Immature natural killer cell (primary cell): Measurements from ENCODE around the gene SND1. TPM values are rescaled to one million over a fixed set of nuclear protein-coding genes. Genes with fewer than 3 reads are reported as not detected.

Experiments
- DNase-seq, 3 donors: peaks; one replicate each; pipeline ENCODE4 v3.0.0; 2022; ENCODE audit warnings: mixed read lengths in 1 of 3
- H3K27ac Mint-ChIP-seq, 6 donors: one replicate each; pipeline ENCODE4 v1.8.0; 2020; ENCODE audit warnings: mixed read lengths in 6 of 6, mild to moderate bottlenecking in 5 of 6, inconsistent platforms in 4 of 6, moderate library complexity in 3 of 6
- H3K27me3 Mint-ChIP-seq, 3 donors: one replicate each; pipeline ENCODE4 v1.8.0; 2020 to 2021; ENCODE audit warnings: low read depth in 3 of 3, mild to moderate bottlenecking in 3 of 3, mixed read lengths in 3 of 3, moderate library complexity in 3 of 3, inconsistent platforms in 1 of 3
- H3K36me3 Mint-ChIP-seq, 3 donors: one replicate each; pipeline ENCODE4 v1.8.0; 2020; ENCODE audit warnings: mixed read lengths in 3 of 3, inconsistent platforms in 2 of 3, mild to moderate bottlenecking in 2 of 3
- H3K4me1 Mint-ChIP-seq, 2 donors: one replicate each; pipeline ENCODE4 v1.8.0; 2020; ENCODE audit warnings: inconsistent platforms in 2 of 2, mild to moderate bottlenecking in 2 of 2, mixed read lengths in 2 of 2, moderate library complexity in 1 of 2
- H3K4me3 Mint-ChIP-seq, 5 donors: one replicate each; pipeline ENCODE4 v1.8.0; 2020; ENCODE audit warnings: mild to moderate bottlenecking in 5 of 5, mixed read lengths in 5 of 5, inconsistent platforms in 3 of 5, moderate library complexity in 3 of 5
- H3K9me3 Mint-ChIP-seq, 6 donors: one replicate each; pipeline ENCODE4 v1.8.0; 2020; ENCODE audit warnings: mild to moderate bottlenecking in 6 of 6, mixed read lengths in 6 of 6, inconsistent platforms in 4 of 6, moderate library complexity in 3 of 6
- polyA plus RNA-seq, 3 donors: library from polyadenylated mRNA; unstranded; fragments of 300-500 nt; fragmentation: Illumina TruSeq; gene quantifications; one replicate each; pipeline ENCODE4 v1.2.3, GENCODE V29; 2021

SND1 gene
- polyA plus RNA-seq, 3 donors from 2014 or later, result 87.8 to 130 (median 116) TPM

DNA sequence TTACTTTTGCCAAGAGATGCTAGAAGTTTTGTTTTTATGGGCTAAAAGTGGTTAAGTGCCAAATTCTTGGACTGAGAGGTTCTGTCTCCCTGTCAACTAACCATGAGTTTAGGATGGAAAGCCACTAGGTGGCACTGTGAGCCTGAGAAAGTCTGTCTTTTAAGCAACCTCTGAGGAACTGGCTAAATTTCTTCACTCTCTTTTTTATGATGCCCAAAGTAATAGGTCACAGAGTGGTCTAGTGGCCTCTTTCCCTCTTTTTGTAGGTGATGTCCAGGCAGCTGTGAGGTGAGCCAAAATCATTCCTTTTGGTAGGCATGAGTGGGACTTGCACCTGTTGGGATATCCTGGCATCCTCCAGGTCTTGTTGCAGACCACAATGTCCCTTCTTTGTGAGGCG is 56.8 kb downstream of the SND1 start:
- peak; percentile 66 to 75 (median 68) for DNase-seq
- Mint-ChIP-seq H3K27me3 (peaks cover 0 to 2% (median 0%) of the 10 kb centered on the region in 3 donors), H3K4me1 (peaks cover 6 to 12% of the 10 kb centered on the region in 2 donors), H3K36me3 (peaks cover 33 to 66% (median 36%) of the 10 kb centered on the region in 3 donors), H3K4me3 (no peak overlapping the region), H3K27ac (no peak overlapping the region), H3K9me3 (peaks cover 0 to 12% (median 2%) of the 10 kb centered on the region in 6 donors)

DNA sequence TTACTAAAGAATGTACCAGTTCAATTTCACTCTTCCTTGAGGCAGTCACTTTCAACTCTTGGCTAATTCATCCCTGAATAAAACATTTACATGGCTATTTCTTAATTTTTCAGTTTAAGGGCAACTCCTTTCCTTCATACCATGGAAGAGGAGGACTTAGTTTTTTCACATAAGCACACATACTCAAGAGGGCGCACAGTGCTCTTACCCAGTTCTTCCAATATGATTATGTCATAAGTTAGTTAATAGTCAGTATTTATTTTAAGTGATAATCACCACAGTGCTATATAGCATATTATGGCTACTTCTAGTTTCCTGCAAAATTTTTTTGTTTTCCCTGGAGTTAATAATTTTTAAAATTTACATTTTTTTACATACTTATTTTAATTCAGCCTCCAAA is 58.6 kb downstream of the SND1 start:
- Mint-ChIP-seq H3K4me1 (peaks cover 18 to 28% of the 10 kb centered on the region in 2 donors), H3K9me3 (peaks cover 0 to 12% (median 2%) of the 10 kb centered on the region in 6 donors), H3K36me3 (peaks cover 36 to 62% (median 44%) of the 10 kb centered on the region in 3 donors), H3K4me3 (no peak overlapping the region), H3K27me3 (no peaks in the 10 kb centered on the region), H3K27ac (peak overlapping the region in 1 of 6 donors; percentile 23)
- no peak for DNase-seq

DNA sequence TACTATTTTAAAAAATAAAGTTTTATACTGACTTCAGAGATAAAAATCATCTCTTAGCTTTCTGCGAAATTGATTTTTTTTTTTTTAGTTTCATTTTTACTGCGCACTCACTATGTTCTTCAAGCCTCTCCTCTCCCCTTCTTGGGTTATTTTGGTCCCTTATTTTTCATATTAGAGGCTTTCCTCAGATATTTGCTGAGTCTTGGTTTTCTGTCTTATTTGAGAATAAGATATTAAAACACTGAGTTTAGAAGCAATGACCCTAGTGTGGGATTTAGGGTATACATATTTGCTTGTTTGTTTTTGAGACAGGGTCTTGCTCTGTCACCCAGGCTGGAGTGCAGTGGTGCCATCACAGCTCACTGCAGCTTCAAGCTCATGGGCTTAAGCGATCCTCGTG is 59.9 kb downstream of the SND1 start:
- Mint-ChIP-seq H3K27me3 (no peaks in the 10 kb centered on the region), H3K4me1 (peaks cover 22 to 31% of the 10 kb centered on the region in 2 donors), H3K4me3 (no peak overlapping the region), H3K9me3 (peaks cover 0 to 12% (median 2%) of the 10 kb centered on the region in 6 donors), H3K27ac (no peak overlapping the region), H3K36me3 (peaks cover 38 to 59% (median 54%) of the 10 kb centered on the region in 3 donors)
- no peak for DNase-seq

DNA sequence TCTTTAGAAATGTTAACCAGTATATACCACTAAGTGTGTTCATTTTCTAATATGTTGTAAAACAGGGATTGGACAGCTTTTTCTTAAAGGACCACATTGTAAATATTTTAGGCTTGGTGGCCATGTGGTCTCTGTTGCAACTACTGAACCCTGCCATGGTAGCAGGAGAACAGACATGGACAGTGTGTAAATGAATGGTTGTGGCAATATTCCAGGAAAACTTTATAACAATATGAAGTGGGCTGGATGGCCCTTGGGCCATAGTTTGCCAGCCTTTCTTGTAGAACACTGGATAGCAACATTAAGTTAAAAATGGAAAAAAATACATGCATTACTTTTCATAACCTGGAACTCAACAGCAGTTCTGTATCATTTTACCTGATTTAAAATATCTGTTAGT is 61.0 kb downstream of the SND1 start:
- H3K4me3 Mint-ChIP-seq, result no peak overlapping the region
- DNase-seq, result no peak
- peak overlapping the region in 2 of 6 donors; percentile 3 to 23 for H3K27ac Mint-ChIP-seq
- H3K9me3 Mint-ChIP-seq, result peaks cover 0 to 12% (median 2%) of the 10 kb centered on the region in 6 donors
- no peaks in the 10 kb centered on the region for H3K27me3 Mint-ChIP-seq
- peaks cover 38 to 58% (median 56%) of the 10 kb centered on the region in 3 donors for H3K36me3 Mint-ChIP-seq
- peaks cover 22 to 31% of the 10 kb centered on the region in 2 donors for H3K4me1 Mint-ChIP-seq

DNA sequence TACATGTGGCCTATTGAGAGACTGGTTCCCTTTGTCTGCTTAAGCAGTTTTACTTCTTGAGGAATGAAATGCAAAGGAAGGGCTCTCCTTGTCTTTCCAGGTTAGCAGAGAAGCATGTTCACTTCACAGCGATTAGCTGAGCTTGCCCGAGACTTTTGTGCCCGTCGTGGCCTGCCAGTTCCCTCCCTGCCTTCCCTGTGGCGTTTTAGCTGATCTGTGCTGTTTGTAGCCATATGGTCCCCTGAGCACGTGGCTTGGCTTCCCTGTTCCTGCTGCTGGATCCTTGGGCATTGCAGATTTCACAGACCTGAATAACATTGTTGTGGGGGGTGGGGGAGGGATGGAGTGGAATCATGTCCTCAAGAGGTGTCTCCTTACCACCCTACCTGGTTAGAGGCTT is 61.8 kb downstream of the SND1 start:
- peak overlapping the region in 1 of 6 donors; percentile 40 for H3K27ac Mint-ChIP-seq
- H3K4me3 Mint-ChIP-seq, result no peak overlapping the region
- no peaks in the 10 kb centered on the region for H3K27me3 Mint-ChIP-seq
- H3K9me3 Mint-ChIP-seq, result peaks cover 0 to 12% (median 2%) of the 10 kb centered on the region in 6 donors
- no peak for DNase-seq
- peaks cover 35 to 58% (median 56%) of the 10 kb centered on the region in 3 donors for H3K36me3 Mint-ChIP-seq
- H3K4me1 Mint-ChIP-seq, result peaks cover 20 to 33% of the 10 kb centered on the region in 2 donors

DNA sequence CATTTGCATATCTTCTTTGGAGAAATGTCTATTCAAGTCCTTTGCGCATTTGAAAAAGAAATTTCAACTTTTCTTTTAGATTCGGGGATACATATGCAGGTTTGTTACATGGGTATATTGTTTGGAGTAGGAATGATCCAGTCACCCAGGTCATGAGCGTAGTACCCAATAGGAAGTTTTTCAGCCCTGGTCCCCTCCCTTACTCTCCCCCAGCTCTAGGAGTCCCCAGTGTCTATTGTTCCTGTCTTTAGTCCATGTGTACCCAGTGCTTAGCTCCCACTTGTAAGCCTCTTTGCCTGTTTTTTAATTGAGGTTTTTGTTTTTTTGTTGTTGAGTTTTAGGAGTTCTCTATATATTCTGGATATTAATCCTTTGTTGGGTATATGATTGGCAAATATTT is 63.3 kb downstream of the SND1 start:
- H3K36me3 Mint-ChIP-seq, result peaks cover 29 to 56% (median 44%) of the 10 kb centered on the region in 3 donors
- peaks cover 16 to 32% of the 10 kb centered on the region in 2 donors for H3K4me1 Mint-ChIP-seq
- no peak for DNase-seq
- H3K9me3 Mint-ChIP-seq, result peaks cover 0 to 12% (median 2%) of the 10 kb centered on the region in 6 donors
- H3K27me3 Mint-ChIP-seq, result no peaks in the 10 kb centered on the region
- H3K4me3 Mint-ChIP-seq, result peak overlapping the region in 2 of 5 donors; percentile 9 to 38
- no peak overlapping the region for H3K27ac Mint-ChIP-seq

DNA sequence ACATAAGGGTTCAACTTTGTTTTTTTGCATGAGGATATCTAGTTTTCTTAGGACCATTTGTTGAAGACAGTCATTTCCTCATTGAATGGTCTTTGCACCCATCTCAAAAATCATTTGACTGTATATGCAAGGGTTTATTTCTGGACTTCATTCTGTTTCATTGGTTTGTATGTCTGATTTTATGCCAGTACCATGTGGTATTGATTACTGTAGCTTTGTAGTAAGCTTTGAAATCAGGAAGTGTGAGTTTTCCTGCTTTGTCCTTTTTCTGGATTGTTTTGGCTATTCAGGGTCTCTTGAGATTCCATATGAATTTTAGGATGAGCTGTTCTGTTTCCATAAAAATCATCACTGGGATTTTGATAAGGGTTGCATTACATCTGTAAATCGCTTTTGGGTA is 63.9 kb downstream of the SND1 start:
- H3K36me3 Mint-ChIP-seq, result peaks cover 24 to 58% (median 43%) of the 10 kb centered on the region in 3 donors
- H3K9me3 Mint-ChIP-seq, result peaks cover 0 to 12% (median 2%) of the 10 kb centered on the region in 6 donors
- peak overlapping the region in 1 of 5 donors; percentile 38 for H3K4me3 Mint-ChIP-seq
- peaks cover 16 to 27% of the 10 kb centered on the region in 2 donors for H3K4me1 Mint-ChIP-seq
- peak overlapping the region in 2 of 6 donors; percentile 30 to 66 for H3K27ac Mint-ChIP-seq
- H3K27me3 Mint-ChIP-seq, result no peaks in the 10 kb centered on the region
- no peak for DNase-seq

DNA sequence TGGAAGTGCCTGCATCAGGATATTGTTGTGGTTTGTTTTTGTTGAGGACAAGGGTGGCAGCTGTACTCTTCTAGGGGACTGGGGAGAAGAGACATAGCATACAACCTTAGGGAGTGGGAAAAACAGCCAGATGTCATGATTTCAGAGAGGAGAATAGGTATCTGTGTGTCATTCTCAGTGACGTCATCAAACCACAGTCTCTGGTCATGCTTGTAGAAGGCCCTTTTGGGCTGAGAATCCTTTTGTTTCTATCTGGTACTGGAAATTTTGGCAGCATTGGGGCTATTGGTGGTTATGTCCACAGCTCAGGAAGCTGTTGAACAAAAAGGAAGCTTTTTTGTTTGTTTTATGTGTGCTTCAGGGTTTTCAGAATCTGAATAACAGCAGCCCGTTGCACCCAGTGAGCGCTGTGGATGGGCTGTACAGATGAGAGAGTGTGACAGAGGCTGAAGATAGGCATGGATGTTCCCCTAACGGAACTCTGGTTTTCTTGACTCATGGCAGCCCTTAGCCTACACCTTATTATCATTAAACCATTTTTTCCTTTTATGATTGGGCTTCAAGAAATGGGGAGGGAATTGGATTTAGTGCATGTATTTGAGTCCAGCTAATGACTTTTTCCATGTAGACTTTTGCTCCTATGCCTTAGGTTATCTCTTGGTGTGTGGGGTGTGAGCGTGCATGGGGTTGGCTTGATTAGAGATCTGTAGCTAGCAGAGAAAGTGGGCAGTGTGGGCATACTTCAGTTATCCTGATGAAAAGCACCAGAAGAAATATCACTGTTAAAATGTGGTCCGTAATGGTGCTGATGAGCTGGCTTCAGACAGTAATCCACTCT is 65.7 kb downstream of the SND1 start:
- Mint-ChIP-seq H3K27me3 (no peaks in the 10 kb centered on the region), H3K36me3 (peaks cover 20 to 51% (median 43%) of the 10 kb centered on the region in 3 donors), H3K4me1 (peaks cover 16 to 27% of the 10 kb centered on the region in 2 donors), H3K27ac (peak overlapping the region in 2 of 6 donors; percentile 5 to 32), H3K9me3 (no peaks in the 10 kb centered on the region), H3K4me3 (no peak overlapping the region)
- DNase-seq, result no peak

DNA sequence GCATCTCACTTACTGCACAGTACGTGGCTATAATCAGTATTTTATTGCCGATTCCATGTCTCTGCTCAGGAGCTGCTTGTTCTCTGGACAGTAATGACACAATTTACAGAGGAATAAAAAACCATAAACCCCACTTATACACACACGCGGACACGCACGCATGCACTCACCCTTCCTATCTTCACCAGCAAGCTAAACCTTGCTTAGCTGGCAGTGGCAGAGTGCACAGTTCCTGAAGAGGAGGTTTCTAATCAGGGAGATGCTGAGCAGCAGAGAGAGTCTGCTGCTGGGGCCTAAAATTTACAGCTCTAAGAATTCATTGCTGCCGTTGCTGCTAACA is 66.3 kb downstream of the SND1 start:
- Mint-ChIP-seq H3K27me3 (peaks cover 0 to 1% (median 0%) of the 10 kb centered on the region in 3 donors), H3K4me1 (peaks cover 16 to 29% of the 10 kb centered on the region in 2 donors), H3K4me3 (no peak overlapping the region), H3K36me3 (peaks cover 20 to 51% (median 44%) of the 10 kb centered on the region in 3 donors), H3K9me3 (no peaks in the 10 kb centered on the region), H3K27ac (no peak overlapping the region)
- no peak for DNase-seq

DNA sequence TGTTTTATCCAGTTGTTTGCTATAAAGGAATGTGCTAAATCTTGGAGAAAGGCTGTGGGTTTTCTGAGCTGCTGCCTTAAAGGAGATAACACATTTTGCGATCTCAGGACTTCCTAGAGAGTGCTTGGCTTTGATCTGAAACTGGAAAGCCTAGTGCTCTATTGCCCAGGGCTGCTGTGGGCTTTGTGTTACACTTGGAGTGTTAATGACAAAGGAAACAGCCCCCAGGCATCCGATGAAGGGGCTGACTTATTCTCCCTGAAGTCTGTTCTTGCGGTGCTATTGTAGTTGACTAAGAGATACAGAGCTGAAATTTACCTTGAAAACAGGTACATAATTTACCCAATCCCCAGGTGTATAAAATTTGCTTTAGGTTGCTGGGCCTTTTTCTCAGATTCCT is 74.5 kb downstream of the SND1 start:
- H3K27me3 Mint-ChIP-seq, result peaks cover 0 to 3% (median 0%) of the 10 kb centered on the region in 3 donors
- H3K27ac Mint-ChIP-seq, result no peak overlapping the region
- no peak for DNase-seq
- H3K4me3 Mint-ChIP-seq, result no peak overlapping the region
- no peaks in the 10 kb centered on the region for H3K9me3 Mint-ChIP-seq
- peaks cover 14 to 60% (median 32%) of the 10 kb centered on the region in 3 donors for H3K36me3 Mint-ChIP-seq
- peaks cover 9 to 40% of the 10 kb centered on the region in 2 donors for H3K4me1 Mint-ChIP-seq

DNA sequence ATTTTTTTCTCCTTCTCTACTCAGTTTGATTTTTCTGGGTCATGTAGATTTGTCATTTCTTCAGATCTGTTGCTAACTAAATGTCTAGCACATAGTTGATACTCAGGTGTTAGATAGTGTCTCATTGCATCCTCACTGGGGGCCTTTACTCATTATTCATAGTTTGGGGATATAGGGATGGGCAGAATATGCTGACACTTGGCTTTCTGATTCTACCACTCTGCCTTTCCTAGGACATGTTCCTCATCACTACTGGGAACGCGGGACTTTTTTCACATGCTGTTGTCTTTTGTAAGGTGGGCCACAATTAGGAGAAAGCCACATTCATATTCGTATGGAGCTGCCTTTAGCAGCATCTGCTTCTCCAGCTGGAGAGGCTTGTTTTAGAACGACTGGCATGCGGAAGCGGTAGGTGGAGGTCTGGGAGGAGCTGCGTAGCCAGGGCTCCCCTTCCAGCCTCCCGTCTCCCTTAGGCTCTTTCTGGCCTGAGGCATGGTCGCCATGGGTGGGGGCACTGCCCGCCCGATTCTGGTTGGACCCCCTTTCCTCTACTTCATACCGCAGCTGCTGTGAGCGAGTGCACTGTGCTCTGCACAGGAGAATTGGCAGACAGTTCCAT is 78.8 kb downstream of the SND1 start:
- Mint-ChIP-seq H3K36me3 (peaks cover 9 to 55% (median 34%) of the 10 kb centered on the region in 3 donors), H3K27me3 (peaks cover 0 to 2% (median 0%) of the 10 kb centered on the region in 3 donors)

DNA sequence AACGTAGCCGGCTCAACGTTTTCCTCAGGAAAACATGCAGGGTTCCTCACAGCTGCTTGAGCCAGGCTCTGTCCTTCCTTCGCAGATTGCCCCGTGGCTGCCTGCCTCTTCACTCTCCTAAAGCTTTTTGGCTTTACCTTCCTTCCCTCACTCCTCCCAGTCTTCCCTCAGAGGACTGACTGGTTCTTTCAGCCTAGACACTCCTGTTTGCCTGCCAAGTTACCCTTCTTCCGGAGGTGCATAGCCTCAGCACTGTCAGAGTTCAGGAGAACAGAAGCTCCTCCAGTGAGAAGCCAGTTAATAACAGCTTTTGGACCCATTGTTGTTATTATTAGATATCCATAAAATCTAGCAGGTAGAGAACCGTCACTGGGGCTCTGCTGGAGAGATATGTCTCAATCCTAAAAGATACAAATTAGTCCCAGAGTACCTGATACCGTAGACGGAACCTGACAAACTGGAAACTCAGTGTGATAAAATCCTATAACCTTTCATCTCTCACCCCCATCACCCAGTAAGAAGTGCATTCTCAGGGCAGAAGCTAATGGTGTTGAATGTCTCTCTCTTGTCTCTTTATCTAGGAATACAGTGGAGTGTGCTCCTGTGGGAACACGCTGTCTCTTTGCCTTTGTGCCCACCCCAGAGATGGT is 79.6 kb downstream of the SND1 start:
- H3K4me3 Mint-ChIP-seq, result no peak overlapping the region
- H3K4me1 Mint-ChIP-seq, result peaks cover 8 to 48% of the 10 kb centered on the region in 2 donors
- peaks cover 0 to 2% (median 0%) of the 10 kb centered on the region in 3 donors for H3K27me3 Mint-ChIP-seq
- no peak for DNase-seq
- peaks cover 9 to 50% (median 34%) of the 10 kb centered on the region in 3 donors for H3K36me3 Mint-ChIP-seq
- peak overlapping the region in 1 of 6 donors; percentile 43 for H3K27ac Mint-ChIP-seq
- H3K9me3 Mint-ChIP-seq, result no peaks in the 10 kb centered on the region

More for the DNA sequence above, 78.8 kb downstream of the SND1 start:
- no peak for DNase-seq
- H3K27ac Mint-ChIP-seq, result peak overlapping the region in 1 of 6 donors; percentile 52
- no peak overlapping the region for H3K4me3 Mint-ChIP-seq
- H3K4me1 Mint-ChIP-seq, result peaks cover 8 to 48% of the 10 kb centered on the region in 2 donors
- H3K9me3 Mint-ChIP-seq, result no peaks in the 10 kb centered on the region

DNA sequence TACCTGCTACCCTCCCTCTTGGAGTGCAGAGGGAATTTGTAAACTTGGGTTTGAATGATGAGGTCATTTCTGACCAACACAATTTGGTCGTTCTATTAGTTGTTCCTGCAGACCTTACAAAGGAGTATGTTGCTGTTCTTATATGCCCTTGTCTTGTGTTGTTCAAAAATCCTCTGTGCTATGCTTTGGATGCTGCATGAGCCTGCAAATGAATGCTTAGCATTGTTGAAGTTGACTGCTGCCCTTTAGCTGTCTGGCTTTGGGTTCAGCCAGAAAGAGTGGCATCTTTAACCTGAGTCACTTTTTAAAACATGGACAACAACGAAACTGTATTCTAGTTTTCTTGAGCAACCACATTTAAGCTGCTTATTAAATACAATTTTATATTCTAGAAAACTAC is 80.3 kb downstream of the SND1 start:
- H3K4me3 Mint-ChIP-seq, result no peak overlapping the region
- no peak overlapping the region for H3K27ac Mint-ChIP-seq
- H3K9me3 Mint-ChIP-seq, result no peaks in the 10 kb centered on the region
- DNase-seq, result no peak
- peaks cover 9 to 45% (median 34%) of the 10 kb centered on the region in 3 donors for H3K36me3 Mint-ChIP-seq
- H3K4me1 Mint-ChIP-seq, result peaks cover 14 to 48% of the 10 kb centered on the region in 2 donors
- H3K27me3 Mint-ChIP-seq, result peaks cover 0 to 2% (median 0%) of the 10 kb centered on the region in 3 donors
